AG08395 (cell line): ENCODE measurements around the gene STAMBPL1.

Experiments
- DNase-seq: peaks from one replicate; pipeline ENCODE4 v3.0.0; 2012; ENCODE audit warnings: mixed read lengths, low spot score

Gene STAMBPL1

DNA sequence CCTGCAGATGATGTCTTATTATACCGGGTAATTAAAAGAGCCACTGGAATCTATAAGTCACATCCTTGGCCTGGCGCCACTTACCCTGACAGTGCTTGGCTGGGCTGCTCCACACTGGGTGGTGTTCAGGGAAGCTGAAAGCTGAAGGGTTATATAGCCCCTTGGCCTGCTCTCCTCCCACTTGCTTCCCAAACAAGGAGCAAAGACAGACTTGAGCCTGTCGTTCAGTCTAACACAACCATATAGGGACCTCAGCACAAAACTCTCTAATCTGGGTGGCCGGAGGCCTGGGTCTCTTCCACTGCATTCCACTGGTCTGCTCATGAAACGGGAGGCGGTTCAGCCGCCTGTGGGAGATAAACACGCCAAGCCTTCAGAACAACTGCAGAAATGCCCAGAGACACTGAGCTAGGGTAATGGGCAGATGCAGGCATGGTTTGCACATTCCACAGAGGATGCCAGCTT is 72.6 kb downstream of the STAMBPL1 start, which contains the start of gene ACTA2:
ACTA2 (minus strand) TSS at position 127 of the 465 bp plus-strand sequence. CDS start 3,843 bp downstream, outside the sequence.
- DNase-seq: peak; percentile 56

DNA sequence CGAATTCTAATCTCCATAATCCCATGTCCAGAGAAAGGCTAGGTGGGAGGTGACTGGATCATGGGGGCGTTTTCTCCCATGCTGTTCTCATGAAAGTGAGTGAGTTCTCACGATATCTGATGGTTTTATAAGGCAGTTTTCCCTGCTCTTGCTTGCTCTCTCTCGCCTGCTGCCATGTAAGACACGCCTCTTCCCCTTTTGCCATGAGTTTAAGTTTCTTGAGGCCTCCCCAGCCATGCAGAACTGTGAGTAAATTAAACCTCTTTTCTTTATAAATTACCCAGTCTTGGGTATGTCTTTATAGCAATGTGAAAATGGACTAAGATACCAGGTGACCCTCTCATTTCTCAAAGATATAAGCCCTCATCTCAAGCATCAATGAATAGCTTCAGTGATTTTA is 73.6 kb downstream of the STAMBPL1 start:
- no peak for DNase-seq

DNA sequence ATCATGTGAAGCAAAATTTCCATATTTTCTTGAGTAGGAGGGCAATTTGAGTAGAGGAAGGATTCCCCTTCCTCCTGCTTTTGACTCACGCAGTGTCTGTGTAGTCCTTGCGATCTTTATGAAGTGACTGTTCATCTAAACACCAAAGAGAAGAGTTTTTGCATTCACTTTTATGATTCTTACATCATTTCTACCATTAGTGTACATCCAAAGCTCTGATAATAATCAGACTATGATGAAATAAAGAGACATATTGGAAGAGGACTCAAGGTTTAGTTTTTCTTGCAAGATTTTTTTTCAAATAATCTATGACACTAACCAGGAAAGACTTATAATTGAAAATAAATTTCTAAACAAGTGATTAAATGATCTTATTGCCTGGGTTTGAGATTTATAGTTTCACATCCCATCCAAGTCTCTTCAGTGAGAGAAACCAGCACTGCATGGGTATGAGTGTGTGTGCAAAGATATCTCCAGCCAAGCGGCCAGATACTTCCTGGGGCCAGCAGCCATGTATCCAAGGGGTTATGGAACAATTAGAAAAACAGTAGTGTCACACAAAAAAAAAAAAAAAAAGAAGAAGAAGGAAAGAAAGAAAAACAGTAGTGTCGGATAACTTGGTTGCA is 74.5 kb downstream of the STAMBPL1 start:
- DNase-seq: no peak

DNA sequence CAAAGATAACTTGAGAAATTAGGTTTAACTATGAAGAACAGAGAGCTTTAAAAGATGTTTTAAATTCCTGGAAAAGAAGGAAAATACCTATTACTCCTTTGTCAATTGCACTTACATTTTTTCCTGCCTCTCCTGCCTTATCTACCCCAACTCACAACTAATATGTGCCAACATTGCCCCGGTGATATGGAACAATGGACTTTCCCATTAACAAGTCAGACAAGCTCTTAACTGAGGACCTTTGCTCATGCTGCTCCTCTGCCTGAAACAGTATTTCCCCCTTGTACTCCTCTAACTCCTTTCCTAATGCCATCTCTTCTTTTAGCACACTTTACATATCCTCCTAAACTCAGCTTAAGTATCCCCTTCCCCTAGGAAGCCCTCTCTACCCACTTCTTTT is 77.3 kb downstream of the STAMBPL1 start:
- DNase-seq: no peak

DNA sequence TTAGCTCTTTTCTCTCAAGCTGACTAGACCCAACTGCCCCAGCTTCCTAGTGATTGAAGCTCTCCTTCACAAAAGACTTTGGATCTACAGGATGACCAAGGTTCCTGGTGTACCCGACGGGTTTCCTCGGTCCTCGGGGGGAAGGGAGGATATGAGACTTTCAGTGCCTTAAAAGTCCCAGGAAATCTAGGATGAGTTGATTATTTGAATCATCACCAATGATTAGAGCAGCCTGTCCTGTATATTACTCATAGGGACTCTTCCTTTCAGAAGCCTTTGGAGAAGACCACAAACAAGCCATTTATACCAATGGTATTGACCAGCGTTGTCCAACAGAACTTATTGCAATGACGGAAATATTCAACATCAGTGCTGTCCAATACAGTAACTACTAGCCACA is 78.7 kb downstream of the STAMBPL1 start:
- DNase-seq: no peak

DNA sequence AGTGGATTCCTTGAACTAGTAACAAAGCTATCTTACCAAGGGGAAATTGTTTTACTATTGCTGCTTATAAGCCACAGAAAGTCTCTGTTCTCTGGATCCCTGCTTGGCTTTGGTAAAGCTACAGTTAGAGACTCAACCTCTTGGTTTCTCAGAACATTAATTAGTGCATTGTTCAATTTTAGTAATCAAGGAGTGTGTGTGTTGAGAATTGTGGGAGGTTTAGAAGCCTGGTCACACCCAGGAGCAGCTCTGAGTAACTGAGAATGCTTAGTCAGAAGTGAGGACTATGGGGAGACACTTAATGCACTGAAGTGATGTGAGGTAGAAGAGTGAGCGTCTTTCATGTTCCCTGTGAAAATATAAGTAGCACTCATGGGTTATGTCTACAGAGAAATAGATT is 80.8 kb downstream of the STAMBPL1 start:
- DNase-seq: no peak

DNA sequence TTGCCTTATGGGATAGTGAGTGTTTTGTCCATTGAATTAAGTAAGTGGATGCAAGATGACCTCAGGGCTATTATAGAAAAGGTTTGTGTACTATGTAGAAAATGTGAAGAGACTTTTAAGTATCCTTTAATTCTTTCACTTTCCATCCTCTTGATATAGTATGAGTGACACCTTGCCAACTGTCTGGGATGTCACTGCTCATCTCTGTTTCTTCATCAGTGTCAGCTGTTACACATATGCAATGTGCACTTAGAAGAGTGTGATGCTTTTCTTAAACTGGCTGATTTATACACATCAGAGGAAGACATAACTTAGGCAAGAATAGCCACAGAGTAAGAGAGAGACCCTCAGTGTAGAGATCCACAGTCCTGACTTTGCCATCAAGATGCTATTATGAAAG is 81.2 kb downstream of the STAMBPL1 start:
- DNase-seq: no peak

DNA sequence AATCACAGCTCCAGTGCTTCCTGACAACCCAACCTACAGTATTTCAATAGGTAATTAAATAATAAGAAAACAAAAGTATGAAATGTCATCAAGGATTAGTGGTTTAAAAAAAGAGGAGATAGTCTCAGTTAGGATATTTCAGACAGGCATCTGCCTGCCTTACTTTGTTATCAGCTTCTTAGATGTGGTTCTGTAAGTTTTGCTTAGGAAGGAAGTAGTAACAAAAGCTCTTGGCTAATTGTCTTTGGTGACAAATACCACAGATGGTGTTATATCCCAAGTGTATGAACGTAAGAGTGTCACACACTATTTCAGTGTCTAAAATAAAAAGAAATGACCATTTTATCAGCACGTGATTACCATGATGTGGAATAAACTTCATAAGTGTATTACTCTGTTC is 82.3 kb downstream of the STAMBPL1 start:
- DNase-seq: no peak

DNA sequence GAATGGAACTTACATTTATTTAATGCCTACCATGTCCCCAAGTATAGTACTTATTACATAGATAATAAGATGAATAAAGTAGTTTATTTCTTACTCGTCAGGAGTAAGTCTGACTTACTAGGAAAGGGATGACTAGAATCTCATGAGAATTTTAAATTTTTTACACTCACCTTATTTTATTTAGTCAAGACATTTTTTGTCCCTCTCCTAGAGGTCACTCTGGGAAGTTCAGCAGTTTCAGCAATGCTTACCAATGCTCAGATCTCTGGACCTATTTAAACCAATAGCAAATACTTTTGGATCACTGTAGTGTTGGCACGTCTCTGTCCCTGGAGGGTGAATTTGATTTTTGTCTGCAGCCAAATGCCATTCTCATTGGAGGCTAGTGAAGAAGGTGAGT is 83.3 kb downstream of the STAMBPL1 start:
- no peak for DNase-seq

DNA sequence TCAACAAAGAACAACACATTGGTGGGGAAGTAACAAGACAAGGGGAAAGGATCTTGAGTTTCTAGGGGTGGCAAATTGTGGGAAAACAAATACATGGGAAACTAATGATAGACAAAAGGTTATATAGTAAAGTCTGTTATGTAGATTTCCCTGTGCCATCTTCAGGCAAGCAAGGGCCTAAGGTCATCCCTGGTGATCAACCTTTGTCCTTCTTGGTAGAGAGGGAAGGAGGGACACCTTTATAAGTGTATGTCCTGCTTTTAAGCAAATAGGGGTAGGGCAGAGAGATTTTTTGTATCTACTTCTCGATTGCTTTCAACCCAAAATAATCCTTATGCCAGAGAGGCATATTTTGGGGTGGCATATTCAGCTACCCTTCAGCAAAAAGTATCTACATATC is 84.3 kb downstream of the STAMBPL1 start:
- DNase-seq: no peak

DNA sequence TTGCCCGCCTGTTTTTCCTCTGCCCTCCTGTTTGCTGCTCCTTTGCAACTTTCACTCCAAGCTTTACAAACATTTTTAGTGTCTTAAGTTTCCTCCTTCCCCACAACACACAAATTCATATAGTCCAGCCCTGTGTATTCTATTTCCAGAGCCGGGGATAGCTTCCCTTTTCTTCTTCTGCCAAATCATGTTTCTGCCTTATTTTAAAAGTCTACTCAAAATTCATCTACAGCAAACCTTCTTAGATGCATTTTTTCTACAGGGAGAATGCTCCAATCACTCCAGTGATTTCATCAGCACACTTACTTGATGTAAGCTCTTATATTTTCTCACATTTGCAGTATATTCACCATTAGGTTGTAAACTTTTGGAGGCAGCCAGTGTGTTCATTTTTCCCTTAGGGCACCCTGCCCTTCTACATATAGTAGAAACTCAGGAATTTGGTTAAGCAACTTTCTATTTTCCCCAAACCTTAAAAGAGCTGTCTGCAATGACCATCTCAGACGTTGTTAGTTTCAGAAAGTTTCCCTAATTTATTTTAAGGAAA is 84.9 kb downstream of the STAMBPL1 start:
- no peak for DNase-seq

DNA sequence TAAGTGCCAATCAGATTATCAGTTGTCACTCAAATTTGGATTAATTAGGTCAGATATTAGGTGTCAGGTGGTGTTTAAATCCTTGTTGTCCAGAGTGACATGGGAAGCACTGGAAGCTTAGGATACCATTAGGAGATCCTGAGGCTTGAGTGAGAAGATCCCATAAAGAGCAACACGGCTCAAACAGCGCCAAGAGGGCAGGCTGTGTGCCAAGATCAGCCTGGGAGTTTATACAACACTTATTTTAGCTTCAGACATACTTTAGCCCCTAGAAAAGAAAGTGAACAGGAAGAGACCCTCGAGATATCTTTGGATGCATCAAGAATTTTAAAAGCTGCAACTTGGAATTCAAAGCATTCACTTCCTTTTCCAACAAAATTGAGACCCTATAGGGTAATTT is 86.8 kb downstream of the STAMBPL1 start:
- no peak for DNase-seq

DNA sequence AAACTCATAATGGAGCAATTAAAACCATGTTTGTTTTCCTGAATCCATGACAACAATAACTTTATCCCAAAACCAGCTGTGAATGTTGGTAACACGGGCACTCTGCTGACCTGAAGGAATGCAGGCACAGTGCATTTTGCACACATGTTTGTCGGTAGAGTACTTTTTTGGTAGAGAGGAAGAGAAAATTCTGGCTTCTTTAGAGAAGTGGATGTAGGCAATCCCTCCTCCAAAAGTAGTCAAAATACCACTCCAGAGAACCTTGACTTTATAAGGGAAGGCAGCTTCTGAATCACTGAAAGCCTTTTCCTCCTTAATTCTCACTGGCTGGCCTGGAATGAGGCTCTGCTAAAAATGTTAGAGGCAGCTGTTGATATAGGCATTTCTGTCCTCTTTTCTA is 88.3 kb downstream of the STAMBPL1 start:
- DNase-seq: peak; percentile 43

DNA sequence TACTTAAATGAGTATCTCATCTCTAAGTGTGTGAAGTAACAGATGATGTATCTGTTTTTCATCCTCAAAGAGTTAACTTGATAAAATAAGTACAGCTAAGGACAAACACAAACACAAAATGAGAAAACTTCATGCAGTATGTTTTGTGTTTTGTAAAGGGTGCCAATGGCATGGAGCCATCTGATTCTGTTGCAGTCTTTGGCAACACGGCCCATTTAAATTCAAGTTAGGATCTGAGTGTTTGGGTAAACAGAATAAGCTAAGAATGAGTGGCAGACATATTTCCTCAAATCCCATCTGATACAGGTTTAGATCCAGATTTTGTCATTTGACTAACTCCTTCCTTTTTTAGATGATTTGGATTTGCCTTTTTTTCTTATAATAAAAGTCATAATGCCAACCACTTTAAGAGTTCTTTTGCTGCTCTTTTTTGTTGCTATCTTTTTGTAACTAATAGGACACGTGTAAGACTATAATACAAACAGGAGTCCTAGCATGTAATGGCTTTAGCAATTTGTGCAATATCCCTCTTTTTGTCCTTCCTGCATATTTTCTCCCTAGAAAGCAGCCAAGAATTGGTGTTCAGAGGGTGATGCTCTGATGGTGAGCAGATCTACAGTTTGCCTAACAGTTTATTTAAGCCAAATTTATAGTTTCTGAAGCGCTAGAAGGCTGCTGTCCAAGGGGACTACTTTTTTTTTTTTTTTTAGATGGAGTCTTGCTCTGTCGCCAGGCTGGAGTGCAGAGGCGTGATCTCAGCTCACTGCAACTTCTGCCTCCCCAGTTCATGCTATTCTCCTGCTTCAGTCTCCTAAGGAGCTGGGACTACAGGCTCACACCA is 91.4 kb downstream of the STAMBPL1 start:
- DNase-seq: peak; percentile 42
